ENCODE data around the gene FAM78A.
"Not testable (repeated sequence)": the region's sequence is repeated elsewhere in the genome, so short reads cannot be mapped to it uniquely, and the experiment has no call there.

DNA sequence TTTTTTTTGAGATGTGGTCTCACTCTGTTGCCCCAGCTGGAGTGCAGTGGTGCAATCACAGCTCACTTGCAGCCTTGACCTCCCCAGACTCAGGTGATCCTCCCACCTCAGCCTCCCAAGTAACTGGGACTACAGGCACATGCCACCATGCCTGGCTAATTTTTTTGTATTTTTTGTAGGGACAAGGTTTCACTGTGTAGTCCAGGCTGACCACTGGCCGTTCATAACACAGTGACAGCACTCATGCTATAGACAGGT is 5.4 kb downstream of the FAM78A start:
- not testable (repeated sequence) for TF ChIP-seq POLR2AphosphoS5 (IDR thresholded peaks at IDR 0.05; ENCODE audit: low read depth, low read length); SP4 (IDR thresholded peaks at IDR 0.05; ENCODE audit: low read length)

Data from H1 (cell line).